Measurements from ENCODE around the gene AXL. TPM values are rescaled to one million over a fixed set of nuclear protein-coding genes. Genes with fewer than 3 reads are reported as not detected.
"Not testable (repeated sequence)": the region's sequence is repeated elsewhere in the genome, so short reads cannot be mapped to it uniquely, and the experiment has no call there.

Gene AXL
- total RNA-seq, 4 donors from 2014 or later = 72.0 to 110 (median 88.5) TPM

DNA sequence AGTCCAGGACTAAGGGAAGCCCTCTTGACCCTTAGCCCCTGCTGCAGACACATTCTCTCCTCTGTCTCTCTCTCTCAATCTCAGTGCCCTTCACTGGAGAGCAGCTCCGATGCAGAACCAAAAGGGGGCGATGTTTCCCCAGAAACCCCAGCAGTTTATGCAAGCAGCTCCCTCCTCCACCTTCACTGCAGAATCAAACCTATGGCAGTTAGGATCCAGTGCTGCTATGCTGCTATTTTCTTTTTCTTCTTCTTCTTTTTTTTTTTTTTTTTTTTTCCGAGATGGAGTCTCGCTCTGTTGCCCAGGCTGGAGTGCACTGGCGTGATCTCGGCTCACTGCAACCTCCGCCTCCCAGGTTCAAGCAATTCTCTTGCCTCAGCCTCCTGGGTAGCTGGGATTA, 14.7 kb upstream of the AXL start:
- H3K27ac ChIP-seq, H3K4me3 ChIP-seq, H3K36me3 ChIP-seq, H3K27me3 ChIP-seq, H3K9me3 ChIP-seq: not testable (repeated sequence)
- TF ChIP-seq, protein P1, sequence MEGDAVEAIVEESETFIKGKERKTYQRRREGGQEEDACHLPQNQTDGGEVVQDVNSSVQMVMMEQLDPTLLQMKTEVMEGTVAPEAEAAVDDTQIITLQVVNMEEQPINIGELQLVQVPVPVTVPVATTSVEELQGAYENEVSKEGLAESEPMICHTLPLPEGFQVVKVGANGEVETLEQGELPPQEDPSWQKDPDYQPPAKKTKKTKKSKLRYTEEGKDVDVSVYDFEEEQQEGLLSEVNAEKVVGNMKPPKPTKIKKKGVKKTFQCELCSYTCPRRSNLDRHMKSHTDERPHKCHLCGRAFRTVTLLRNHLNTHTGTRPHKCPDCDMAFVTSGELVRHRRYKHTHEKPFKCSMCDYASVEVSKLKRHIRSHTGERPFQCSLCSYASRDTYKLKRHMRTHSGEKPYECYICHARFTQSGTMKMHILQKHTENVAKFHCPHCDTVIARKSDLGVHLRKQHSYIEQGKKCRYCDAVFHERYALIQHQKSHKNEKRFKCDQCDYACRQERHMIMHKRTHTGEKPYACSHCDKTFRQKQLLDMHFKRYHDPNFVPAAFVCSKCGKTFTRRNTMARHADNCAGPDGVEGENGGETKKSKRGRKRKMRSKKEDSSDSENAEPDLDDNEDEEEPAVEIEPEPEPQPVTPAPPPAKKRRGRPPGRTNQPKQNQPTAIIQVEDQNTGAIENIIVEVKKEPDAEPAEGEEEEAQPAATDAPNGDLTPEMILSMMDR (IDR thresholded peaks at IDR 0.05) = peak; percentile 77 to 92 (median 85)
- peak; percentile 14 to 76 for TF ChIP-seq EP300 (IDR thresholded peaks at IDR 0.05)
- peak; percentile 66 to 85 for DNase-seq (ENCODE audit: low spot score in 2 of 2)
- 32 to 36% methylated on average over 7 of the region's 7 CpGs for WGBS, 2 donors
- H3K4me1 ChIP-seq = peaks cover 0 to 20% (median 5%) of the 10 kb centered on the region in 4 donors

GRCh38 chr19:41205995-41206394, 13.0 kb upstream of the AXL start:
- Histone ChIP-seq H3K9me3 (no peaks in the 10 kb centered on the region), H3K27me3 (peaks cover 0 to 1% of the 10 kb centered on the region in 2 donors), H3K36me3 (no peaks in the 10 kb centered on the region), H3K4me1 (peaks cover 0 to 20% (median 5%) of the 10 kb centered on the region in 4 donors), H3K4me3 (no peak overlapping the region), H3K27ac (peak overlapping the region in 2 of 4 donors; percentile 71 to 78)
- no peak for DNase-seq (ENCODE audit: low spot score in 2 of 2)
- 65 to 78% methylated on average over 10 of the region's 10 CpGs for WGBS, 2 donors
- no peak for TF ChIP-seq POLR2A (IDR thresholded peaks at IDR 0.05)

DNA sequence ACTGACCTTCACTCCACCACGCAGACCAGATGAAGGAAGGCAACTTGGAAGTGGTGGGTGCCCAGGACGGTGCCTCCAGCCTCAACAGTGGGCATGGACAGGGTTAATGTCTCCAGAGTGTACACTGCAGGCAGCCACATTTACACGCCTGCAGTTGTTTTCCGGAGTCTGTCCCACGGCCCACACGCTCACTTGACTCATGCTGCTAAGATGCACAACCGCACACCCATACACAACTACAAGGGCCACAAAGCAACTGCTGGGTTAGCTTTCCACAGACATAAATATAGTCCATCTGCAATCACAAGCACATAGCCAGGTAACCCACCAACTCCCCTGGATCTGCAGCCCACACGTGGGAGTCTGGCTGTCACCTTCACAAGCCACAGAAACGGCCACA, 12.6 kb upstream of the AXL start:
- WGBS, 2 donors = 45 to 49% methylated on average over 8 of the region's 9 CpGs
- TF ChIP-seq, protein P1 (IDR thresholded peaks at IDR 0.05) = no peak
- no peak for TF ChIP-seq POLR2A (IDR thresholded peaks at IDR 0.05)
- no peak for TF ChIP-seq EP300 (IDR thresholded peaks at IDR 0.05)
- H3K4me3 ChIP-seq = no peak overlapping the region
- no peaks in the 10 kb centered on the region for H3K36me3 ChIP-seq
- peaks cover 0 to 20% (median 5%) of the 10 kb centered on the region in 4 donors for H3K4me1 ChIP-seq
- DNase-seq (ENCODE audit: low spot score in 2 of 2) = no peak
- H3K9me3 ChIP-seq = no peaks in the 10 kb centered on the region
- no peaks in the 10 kb centered on the region for H3K27me3 ChIP-seq
- peak overlapping the region; percentile 57 to 78 (median 68) for H3K27ac ChIP-seq

DNA sequence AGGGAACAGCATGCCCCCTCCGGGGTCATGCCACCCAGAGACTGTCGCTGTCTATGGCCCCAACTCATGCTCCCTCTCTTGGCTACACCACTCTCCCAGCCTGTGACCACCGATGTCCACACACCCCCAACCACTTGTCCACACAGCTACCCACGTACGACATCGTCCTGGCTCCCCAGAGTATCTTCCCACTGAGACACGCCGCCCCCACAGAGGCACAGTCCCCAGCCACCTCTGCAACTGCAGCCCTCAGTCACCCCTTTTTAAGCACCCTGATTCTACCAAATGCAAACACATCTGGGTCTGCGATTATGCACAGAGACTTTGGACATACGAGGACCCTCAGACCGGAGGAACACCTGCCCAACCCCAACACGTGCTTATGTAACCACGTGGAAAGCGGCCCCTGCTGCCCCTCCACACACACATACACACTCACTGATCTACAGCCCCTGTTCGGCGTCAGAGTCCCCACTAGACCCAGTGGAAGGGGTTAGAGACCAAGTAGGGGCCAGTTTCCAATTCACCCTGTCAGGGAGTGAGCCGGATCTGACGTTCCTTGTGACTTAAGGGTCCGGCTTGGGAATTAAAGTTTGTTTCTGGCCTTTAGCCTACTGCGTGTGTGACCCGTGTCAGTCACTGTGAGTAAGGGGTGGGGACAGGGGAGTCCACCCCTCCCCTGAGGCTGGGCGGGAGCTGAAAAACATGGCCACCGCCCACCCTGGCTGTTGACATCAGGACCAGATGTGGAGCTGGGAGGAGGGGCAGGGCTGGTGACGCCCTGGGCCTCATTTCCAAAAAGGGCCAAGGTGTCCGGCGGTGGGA, 11.9 kb upstream of the AXL start:
- DNase-seq (ENCODE audit: low spot score in 2 of 2) = peak; percentile 87 to 90
- Histone ChIP-seq H3K27me3 (no peaks in the 10 kb centered on the region), H3K9me3 (no peaks in the 10 kb centered on the region), H3K4me3 (peak overlapping the region in 2 of 4 donors; percentile 4 to 21), H3K27ac (peak overlapping the region; percentile 57 to 78 (median 68)), H3K36me3 (no peaks in the 10 kb centered on the region), H3K4me1 (peaks cover 0 to 20% (median 5%) of the 10 kb centered on the region in 4 donors)
- 40 to 44% methylated on average over 26 of the region's 26 CpGs for WGBS, 2 donors
- peak; percentile 71 to 82 for TF ChIP-seq EP300 (IDR thresholded peaks at IDR 0.05)
- no peak for TF ChIP-seq POLR2A (IDR thresholded peaks at IDR 0.05)

GRCh38 chr19:41214161-41214560, 4.9 kb upstream of the AXL start:
- no peak for DNase-seq (ENCODE audit: low spot score in 2 of 2)
- Histone ChIP-seq H3K27me3 (no peaks in the 10 kb centered on the region), H3K9me3 (no peaks in the 10 kb centered on the region), H3K4me1 (peaks cover 0 to 20% (median 3%) of the 10 kb centered on the region in 4 donors), H3K36me3 (no peaks in the 10 kb centered on the region), H3K4me3 (no peak overlapping the region), H3K27ac (no peak overlapping the region)
- WGBS, 2 donors = 91 to 100% methylated on average over 1 of the region's 1 CpG
- TF ChIP-seq POLR2A (IDR thresholded peaks at IDR 0.05) (no peak), EP300 (IDR thresholded peaks at IDR 0.05) (no peak)
- TF ChIP-seq, protein P1 (IDR thresholded peaks at IDR 0.05) = no peak

- Histone ChIP-seq H3K4me1 (peaks cover 0 to 47% (median 15%) of the 10 kb centered on the region in 4 donors), H3K4me3 (no peak overlapping the region), H3K27ac (peak overlapping the region; percentile 87 to 99 (median 94)), H3K9me3 (no peaks in the 10 kb centered on the region), H3K36me3 (peaks cover 0 to 9% (median 0%) of the 10 kb centered on the region in 3 donors), H3K27me3 (no peaks in the 10 kb centered on the region)
- WGBS, 2 donors = 61 to 65% methylated on average over 7 of the region's 7 CpGs
- DNase-seq (ENCODE audit: low spot score in 2 of 2) = no peak
- TF ChIP-seq, protein P1 (IDR thresholded peaks at IDR 0.05) = no peak
- no peak for TF ChIP-seq POLR2A (IDR thresholded peaks at IDR 0.05)
- no peak for TF ChIP-seq EP300 (IDR thresholded peaks at IDR 0.05)
These were observed 1.3 kb upstream of the AXL start for GRCh38 chr19:41217741-41218140.

Data from tibial nerve (tissue), 4 donors.